ENCODE results near the gene CELF5. TPM values are rescaled to one million over a fixed set of nuclear protein-coding genes. Genes with fewer than 3 reads are reported as not detected.
"Not testable (repeated sequence)": the region's sequence is repeated elsewhere in the genome, so short reads cannot be mapped to it uniquely, and the experiment has no call there.

The CELF5 gene
- total RNA-seq, 1 experiment from 2014 or later, result 0.48 TPM

GRCh38 chr19:3285647-3286176, 61.3 kb downstream of the CELF5 start:
- Histone ChIP-seq H3F3A (ENCODE audit: insufficient read depth, low read depth) (no peaks in the 10 kb centered on the region), H3K79me2 (ENCODE audit: low read depth) (no peaks in the 10 kb centered on the region), H2AFZ (no peak overlapping the region), H3K27me3 (ENCODE audit: insufficient read depth, low read depth) (peaks cover 11% of the 10 kb centered on the region; the same call in 1 of the 2 replicates), H3K4me3 (no peak overlapping the region), H3K4me2 (no peak overlapping the region), H3K4me1 (replicated peaks; ENCODE audit: insufficient read depth) (no peaks in the 10 kb centered on the region), H3K9me3 (ENCODE audit: insufficient read depth, low read depth) (no peaks in the 10 kb centered on the region), H3K27ac (no peak overlapping the region), H3K9me2 (ENCODE audit: insufficient read depth) (no peaks in the 10 kb centered on the region), H3K36me3 (ENCODE audit: low read depth) (no peaks in the 10 kb centered on the region), H4K20me1 (ENCODE audit: insufficient read depth) (no peaks in the 10 kb centered on the region)
- BruUV-seq (replicated peaks), result no TSS peak
- no peak for TF ChIP-seq CTCF (conservative IDR thresholded peaks at IDR 0.05)
- no peak for TF ChIP-seq EZH2 (IDR thresholded peaks at IDR 0.05; ENCODE audit: low read depth)
- POLR2A ChIA-PET (ENCODE audit: unreplicated experiment), result interaction anchor here (0.9 kb wide), 1 partner anchor 335 kb away, joined by 5 read pairs; no protein-coding TSS in a partner anchor
- DNase-seq, result no peak
- CTCF ChIA-PET, result no interaction called here
- intact Hi-C loops (cut with micrococcal nuclease; ENCODE audit: unreplicated experiment), result loop anchor here (1.0 kb wide), 1 partner anchor 9 kb away; no protein-coding TSS in a partner anchor

GRCh38 chr19:3287814-3288213, 63.4 kb downstream of the CELF5 start:
- Histone ChIP-seq H3K27me3 (ENCODE audit: insufficient read depth, low read depth) (peaks cover 12% of the 10 kb centered on the region), H3K4me2 (no peak overlapping the region), H3K9me2 (ENCODE audit: insufficient read depth) (no peaks in the 10 kb centered on the region), H3K4me1 (replicated peaks; ENCODE audit: insufficient read depth) (no peaks in the 10 kb centered on the region), H3F3A (ENCODE audit: insufficient read depth, low read depth) (no peaks in the 10 kb centered on the region), H3K4me3 (no peak overlapping the region), H2AFZ (no peak overlapping the region), H3K9me3 (ENCODE audit: insufficient read depth, low read depth) (no peaks in the 10 kb centered on the region), H4K20me1 (ENCODE audit: insufficient read depth) (no peaks in the 10 kb centered on the region), H3K36me3 (ENCODE audit: low read depth) (no peaks in the 10 kb centered on the region), H3K27ac (no peak overlapping the region), H3K79me2 (ENCODE audit: low read depth) (no peaks in the 10 kb centered on the region)
- ChIA-PET CTCF (no interaction called here), POLR2A (ENCODE audit: unreplicated experiment) (no interaction called here)
- no TSS peak for BruUV-seq (replicated peaks)
- no peak for DNase-seq
- intact Hi-C loops (cut with micrococcal nuclease; ENCODE audit: unreplicated experiment), result no loop called here
- TF ChIP-seq EZH2 (IDR thresholded peaks at IDR 0.05; ENCODE audit: low read depth) (no peak), CTCF (conservative IDR thresholded peaks at IDR 0.05) (no peak)

- H2AFZ ChIP-seq; H4K20me1 ChIP-seq (ENCODE audit: insufficient read depth); H3F3A ChIP-seq (ENCODE audit: insufficient read depth, low read depth); H3K36me3 ChIP-seq (ENCODE audit: low read depth); H3K4me1 ChIP-seq (replicated peaks; ENCODE audit: insufficient read depth); H3K9me3 ChIP-seq (ENCODE audit: insufficient read depth, low read depth); H3K4me3 ChIP-seq; H3K79me2 ChIP-seq (ENCODE audit: low read depth); H3K9me2 ChIP-seq (ENCODE audit: insufficient read depth); DNase-seq; CTCF ChIA-PET; BruUV-seq (replicated peaks); POLR2A ChIA-PET (ENCODE audit: unreplicated experiment); H3K4me2 ChIP-seq; intact Hi-C loops (cut with micrococcal nuclease; ENCODE audit: unreplicated experiment); H3K27ac ChIP-seq: not testable (repeated sequence)
- peaks cover 15% of the 10 kb centered on the region for H3K27me3 ChIP-seq (ENCODE audit: insufficient read depth, low read depth)
Observed at GRCh38 chr19:3288437-3288836, 64.0 kb downstream of the CELF5 start.

All from PC-9 (cell line).